T-helper 17 cell (primary cell): ENCODE measurements around the gene ARGFX. TPM values are rescaled to one million over a fixed set of nuclear protein-coding genes. Genes with fewer than 3 reads are reported as not detected.
"Not testable (repeated sequence)": the region's sequence is repeated elsewhere in the genome, so short reads cannot be mapped to it uniquely, and the experiment has no call there.

ENCODE experiments used
- ATAC-seq: fragments of 150-1000 bp; cut with Tn5 transposase; 2 replicates; pipeline ENCODE4 v1.10.0; 2021; ENCODE audit warnings: mild to moderate bottlenecking, moderate library complexity
- DNase-seq, 3 donors: peaks; one replicate each; pipeline versions ENCODE4 v3.0.0 to v3.0.0-alpha.2; 2020 to 2021
- H3K9me3 ChIP-seq: one replicate; pipeline ENCODE4 v1.7.0; 2013; ENCODE audit warnings: low read length, mild to moderate bottlenecking; ENCODE audit not compliant: control insufficient read depth, poor library complexity, severe bottlenecking
- H3K27ac Mint-ChIP-seq: one replicate; pipeline ENCODE4 v1.8.0; 2022; ENCODE audit warnings: mild to moderate bottlenecking, moderate library complexity, mixed read lengths
- H3K27me3 Mint-ChIP-seq: one replicate; pipeline ENCODE4 v1.8.0; 2022; ENCODE audit warnings: mixed read lengths
- H3K36me3 Mint-ChIP-seq: one replicate; pipeline ENCODE4 v1.8.0; 2022; ENCODE audit warnings: low read depth, mixed read lengths
- H3K4me1 Mint-ChIP-seq: one replicate; pipeline ENCODE4 v1.8.0; 2022; ENCODE audit warnings: mild to moderate bottlenecking, mixed read lengths
- H3K4me3 Mint-ChIP-seq: one replicate; pipeline ENCODE4 v1.8.0; 2022; ENCODE audit warnings: mild to moderate bottlenecking, moderate library complexity, mixed read lengths
- total RNA-seq, 4 donors: library from RNA in 2 of 4; stranded (reverse) in 2 of 4; gene quantifications; one replicate each; pipeline ENCODE4 v1.2.3 and lab custom pipeline; 2022 to 2026

Gene ARGFX
- total RNA-seq, 2 donors from 2014 or later = not detected

GRCh38 chr3:121574449-121574848 lies 6.7 kb downstream of the ARGFX start:
- no peaks in the 10 kb centered on the region for H3K9me3 ChIP-seq
- ATAC-seq (no peak), DNase-seq (no peak)
- no peak overlapping the region for H3K4me3 Mint-ChIP-seq
- no peaks in the 10 kb centered on the region for H3K4me1 Mint-ChIP-seq
- H3K36me3 Mint-ChIP-seq = no peaks in the 10 kb centered on the region
- peak overlapping the region; percentile 16 for H3K27ac Mint-ChIP-seq
- H3K27me3 Mint-ChIP-seq = no peaks in the 10 kb centered on the region

- ATAC-seq (no peak), DNase-seq (no peak)
- Mint-ChIP-seq H3K36me3 (no peaks in the 10 kb centered on the region), H3K4me3 (no peak overlapping the region), H3K27ac (no peak overlapping the region), H3K27me3 (peaks cover 20% of the 10 kb centered on the region), H3K4me1 (no peaks in the 10 kb centered on the region)
- no peaks in the 10 kb centered on the region for H3K9me3 ChIP-seq
These were observed 13.9 kb downstream of the ARGFX start for GRCh38 chr3:121581691-121582090.

GRCh38 chr3:121584418-121584817 lies 16.7 kb downstream of the ARGFX start:
- H3K36me3 Mint-ChIP-seq = no peaks in the 10 kb centered on the region
- no peak overlapping the region for H3K4me3 Mint-ChIP-seq
- H3K27me3 Mint-ChIP-seq = peaks cover 20% of the 10 kb centered on the region
- no peaks in the 10 kb centered on the region for H3K9me3 ChIP-seq
- ATAC-seq = no peak
- no peak overlapping the region for H3K27ac Mint-ChIP-seq
- no peaks in the 10 kb centered on the region for H3K4me1 Mint-ChIP-seq
- no peak for DNase-seq

- no peak for ATAC-seq
These were observed 25.3 kb downstream of the ARGFX start, which contains the start of gene FBXO40 for GRCh38 chr3:121592856-121593702. FBXO40 (plus strand) TSS chr3:121593379; CDS start chr3:121620576, 27,197 bp downstream.

GRCh38 chr3:121593806-121594205 lies 26.1 kb downstream of the ARGFX start:
- H3K9me3 ChIP-seq, H3K4me1 Mint-ChIP-seq, H3K36me3 Mint-ChIP-seq: not testable (repeated sequence)

More at GRCh38 chr3:121592856-121593702, 25.3 kb downstream of the ARGFX start, which contains the start of gene FBXO40:
- no peak for DNase-seq
- Mint-ChIP-seq H3K36me3 (no peaks in the 10 kb centered on the region), H3K27me3 (peaks cover 11% of the 10 kb centered on the region), H3K27ac (no peak within 1 kb of the TSS), H3K4me1 (peaks cover 2% of the 10 kb centered on the region), H3K4me3 (no peak within 1 kb of the TSS)
- no peaks in the 10 kb centered on the region for H3K9me3 ChIP-seq

GRCh38 chr3:121594850-121595249 lies 27.1 kb downstream of the ARGFX start:
- no peak for DNase-seq
- H3K27me3 Mint-ChIP-seq = peaks cover 11% of the 10 kb centered on the region
- H3K9me3 ChIP-seq = no peaks in the 10 kb centered on the region
- no peaks in the 10 kb centered on the region for H3K36me3 Mint-ChIP-seq
- ATAC-seq = no peak
- no peak overlapping the region for H3K27ac Mint-ChIP-seq
- no peak overlapping the region for H3K4me3 Mint-ChIP-seq
- H3K4me1 Mint-ChIP-seq = peaks cover 2% of the 10 kb centered on the region

More at GRCh38 chr3:121593806-121594205, 26.1 kb downstream of the ARGFX start:
- ATAC-seq, H3K27ac Mint-ChIP-seq, H3K4me3 Mint-ChIP-seq, DNase-seq: not testable (repeated sequence)
- H3K27me3 Mint-ChIP-seq = peaks cover 11% of the 10 kb centered on the region

- Mint-ChIP-seq H3K4me3 (no peak overlapping the region), H3K27me3 (peaks cover 5% of the 10 kb centered on the region), H3K36me3 (no peaks in the 10 kb centered on the region), H3K27ac (no peak overlapping the region), H3K4me1 (no peaks in the 10 kb centered on the region)
- ATAC-seq (no peak), DNase-seq (no peak)
- no peaks in the 10 kb centered on the region for H3K9me3 ChIP-seq
These were observed 28.1 kb downstream of the ARGFX start for GRCh38 chr3:121595765-121596406.

- Mint-ChIP-seq H3K4me3 (no peak overlapping the region), H3K4me1 (no peaks in the 10 kb centered on the region), H3K27ac (no peak overlapping the region), H3K36me3 (no peaks in the 10 kb centered on the region), H3K27me3 (no peaks in the 10 kb centered on the region)
- no peaks in the 10 kb centered on the region for H3K9me3 ChIP-seq
- DNase-seq (no peak), ATAC-seq (no peak)
These were observed 30.8 kb downstream of the ARGFX start for GRCh38 chr3:121598564-121598963.

- H3K4me1 Mint-ChIP-seq, H3K27ac Mint-ChIP-seq, H3K9me3 ChIP-seq, H3K4me3 Mint-ChIP-seq, H3K36me3 Mint-ChIP-seq, DNase-seq, H3K27me3 Mint-ChIP-seq, ATAC-seq: not testable (repeated sequence)
These were observed 32.2 kb downstream of the ARGFX start for GRCh38 chr3:121599900-121600299.

- Mint-ChIP-seq H3K36me3 (no peaks in the 10 kb centered on the region), H3K4me1 (no peaks in the 10 kb centered on the region), H3K27me3 (no peaks in the 10 kb centered on the region), H3K27ac (no peak overlapping the region), H3K4me3 (no peak overlapping the region)
- DNase-seq (no peak), ATAC-seq (no peak)
- no peaks in the 10 kb centered on the region for H3K9me3 ChIP-seq
These were observed 33.6 kb downstream of the ARGFX start for GRCh38 chr3:121601212-121601812.

GRCh38 chr3:121604759-121605158 lies 37.0 kb downstream of the ARGFX start:
- Mint-ChIP-seq H3K36me3 (no peaks in the 10 kb centered on the region), H3K27me3 (no peaks in the 10 kb centered on the region), H3K4me3 (no peak overlapping the region), H3K27ac (no peak overlapping the region), H3K4me1 (no peaks in the 10 kb centered on the region)
- H3K9me3 ChIP-seq = no peaks in the 10 kb centered on the region
- DNase-seq (no peak), ATAC-seq (no peak)

- DNase-seq (no peak), ATAC-seq (no peak)
- no peaks in the 10 kb centered on the region for H3K9me3 ChIP-seq
- H3K4me1 Mint-ChIP-seq = peaks cover 2% of the 10 kb centered on the region
- H3K4me3 Mint-ChIP-seq = no peak overlapping the region
- H3K36me3 Mint-ChIP-seq = no peaks in the 10 kb centered on the region
- H3K27me3 Mint-ChIP-seq = peaks cover 7% of the 10 kb centered on the region
- H3K27ac Mint-ChIP-seq = no peak overlapping the region
These were observed 38.4 kb downstream of the ARGFX start for GRCh38 chr3:121606106-121606505.
